Activated CD4-positive, alpha-beta T cell treated with anti-CD3 and anti-CD28 coated beads for 36 hours (primary cell): Measurements from ENCODE around the gene PRKG1. TPM values are rescaled to one million over a fixed set of nuclear protein-coding genes. Genes with fewer than 3 reads are reported as not detected.

Experiments used
- ATAC-seq: fragments of 200-7000 bp; cut with Tn5 transposase; one replicate; pipeline ENCODE4 v1.10.0; 2021; ENCODE audit warnings: mild to moderate bottlenecking, moderate library complexity
- CTCF ChIA-PET: fragments of 350-600 bp; sonication (Branson Sonifier 250); formaldehyde crosslinking; loops from one replicate; lab custom pipeline; 2021; ENCODE audit warnings: antibody characterized with exemption; lab: Charles Lee
- POLR2A ChIA-PET: fragments of 350-600 bp; sonication (Branson Sonifier 250); formaldehyde crosslinking; loops from one replicate; lab custom pipeline; 2021; ENCODE audit warnings: antibody characterized with exemption, inconsistent platforms; lab: Charles Lee
- DNase-seq: peaks from one replicate; pipeline ENCODE4 v3.0.0-alpha.2; 2020
- H3K27ac Mint-ChIP-seq: one replicate; pipeline ENCODE4 v1.8.0; 2021; ENCODE audit warnings: mixed read lengths
- H3K27me3 Mint-ChIP-seq: one replicate; pipeline ENCODE4 v1.8.0; 2021; ENCODE audit warnings: mixed read lengths
- H3K36me3 Mint-ChIP-seq: one replicate; pipeline ENCODE4 v1.8.0; 2021; ENCODE audit warnings: low read depth, mixed read lengths
- H3K4me1 Mint-ChIP-seq: one replicate; pipeline ENCODE4 v1.8.0; 2021; ENCODE audit warnings: mixed read lengths
- H3K4me3 Mint-ChIP-seq: one replicate; pipeline ENCODE4 v1.8.0; 2021; ENCODE audit warnings: mild to moderate bottlenecking, moderate library complexity, mixed read lengths
- H3K9me3 Mint-ChIP-seq: one replicate; pipeline ENCODE4 v1.8.0; 2021; ENCODE audit warnings: low read depth, mixed read lengths
- intact Hi-C, 2 experiments: fragments of 100-400 bp; cut with DNase I in 1 of 2; cut with micrococcal nuclease in 1 of 2; formaldehyde crosslinking; loops; one replicate each; pipeline versions ENCODE4 v1.14.2 to v1.15.1; 2022 to 2024; cut with DNase I, micrococcal nuclease
- total RNA-seq, 2 experiments: library from RNA; stranded (reverse); gene quantifications; one replicate each; pipeline ENCODE4 v1.2.3, GENCODE V29; 2021

PRKG1 gene
- total RNA-seq, 2 experiments from 2014 or later: not detected

DNA sequence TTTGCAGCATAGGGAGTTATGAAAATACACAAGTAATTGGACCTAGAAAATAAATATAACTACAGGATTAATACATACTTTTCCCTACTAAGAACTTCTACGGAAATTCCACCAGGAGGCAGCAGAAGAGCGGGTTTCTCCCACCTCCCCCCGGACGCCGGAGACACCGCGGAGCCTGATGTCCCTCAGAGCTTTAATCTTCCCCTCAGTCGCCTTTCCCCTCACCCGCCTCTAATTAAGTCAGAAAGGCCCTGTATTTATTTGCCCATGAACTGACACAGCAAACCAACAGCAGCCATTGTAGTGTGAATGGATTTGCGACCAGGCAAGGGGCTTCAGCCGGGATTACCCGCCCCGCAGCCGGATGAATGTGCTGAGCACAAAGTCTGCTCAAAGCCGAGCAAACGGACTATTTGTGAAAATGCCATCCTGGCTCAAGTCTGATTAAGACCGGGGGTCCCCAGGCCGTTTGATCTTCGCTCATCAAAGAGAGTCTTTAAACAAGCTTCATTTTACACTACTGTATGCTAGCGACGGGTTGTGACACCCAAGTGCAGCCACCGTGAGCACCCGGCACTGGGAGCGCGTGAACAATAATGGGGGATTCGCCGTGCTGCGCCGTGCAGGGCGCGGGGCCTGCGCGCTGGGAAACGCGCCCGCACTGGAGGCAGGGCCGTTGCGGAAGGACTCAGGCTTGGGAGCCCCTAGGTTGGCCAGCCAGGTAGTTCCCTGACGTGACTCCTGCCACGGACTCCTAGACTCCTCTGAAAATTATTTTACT lies 1234.2 kb downstream of the PRKG1 start:
- peak; percentile 54 for DNase-seq
- Mint-ChIP-seq H3K4me3 (peak overlapping the region; percentile 5), H3K36me3 (no peaks in the 10 kb centered on the region), H3K9me3 (no peaks in the 10 kb centered on the region), H3K4me1 (peaks cover 11% of the 10 kb centered on the region), H3K27ac (no peak overlapping the region), H3K27me3 (peaks cover 39% of the 10 kb centered on the region)
- ChIA-PET CTCF (interaction anchor here (1.0 to 1.5 kb wide), 2 partner anchors 20 to 51 kb away, joined by 3 to 5 read pairs; no protein-coding TSS in a partner anchor), POLR2A (no interaction called here)
- no peak for ATAC-seq
- intact Hi-C loops: loop anchor here (1.0 to 10.0 kb wide), 7 partner anchors 179 to 472 kb away; no protein-coding TSS in a partner anchor

DNA sequence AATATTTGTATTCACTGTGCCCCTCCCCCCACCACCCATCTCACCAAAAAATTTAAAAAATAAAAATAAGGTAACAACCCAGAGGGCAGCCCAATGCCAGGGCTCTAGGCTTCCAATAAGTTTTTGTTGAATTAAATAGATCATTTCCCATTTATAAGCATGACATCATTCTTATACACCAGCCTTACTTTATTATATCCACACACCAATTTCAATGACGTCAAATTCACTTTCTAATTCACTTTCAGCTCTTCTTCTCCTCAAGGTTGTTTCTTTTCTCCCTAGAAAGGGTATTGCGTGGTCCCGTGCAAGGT lies 1238.6 kb downstream of the PRKG1 start:
- no peak overlapping the region for H3K27ac Mint-ChIP-seq
- H3K4me3 Mint-ChIP-seq: no peak overlapping the region
- peaks cover 19% of the 10 kb centered on the region for H3K4me1 Mint-ChIP-seq
- POLR2A ChIA-PET: no interaction called here
- CTCF ChIA-PET: interaction anchor here (1.3 kb wide), 1 partner anchor 175 kb away, joined by 3 read pairs; no protein-coding TSS in a partner anchor
- no peak for DNase-seq
- intact Hi-C loops: loop anchor here in 1 of 2 experiments (5.0 kb wide), 1 partner anchor 469 kb away; no protein-coding TSS in a partner anchor
- no peaks in the 10 kb centered on the region for H3K9me3 Mint-ChIP-seq
- peaks cover 55% of the 10 kb centered on the region for H3K27me3 Mint-ChIP-seq
- H3K36me3 Mint-ChIP-seq: no peaks in the 10 kb centered on the region
- no peak for ATAC-seq

DNA sequence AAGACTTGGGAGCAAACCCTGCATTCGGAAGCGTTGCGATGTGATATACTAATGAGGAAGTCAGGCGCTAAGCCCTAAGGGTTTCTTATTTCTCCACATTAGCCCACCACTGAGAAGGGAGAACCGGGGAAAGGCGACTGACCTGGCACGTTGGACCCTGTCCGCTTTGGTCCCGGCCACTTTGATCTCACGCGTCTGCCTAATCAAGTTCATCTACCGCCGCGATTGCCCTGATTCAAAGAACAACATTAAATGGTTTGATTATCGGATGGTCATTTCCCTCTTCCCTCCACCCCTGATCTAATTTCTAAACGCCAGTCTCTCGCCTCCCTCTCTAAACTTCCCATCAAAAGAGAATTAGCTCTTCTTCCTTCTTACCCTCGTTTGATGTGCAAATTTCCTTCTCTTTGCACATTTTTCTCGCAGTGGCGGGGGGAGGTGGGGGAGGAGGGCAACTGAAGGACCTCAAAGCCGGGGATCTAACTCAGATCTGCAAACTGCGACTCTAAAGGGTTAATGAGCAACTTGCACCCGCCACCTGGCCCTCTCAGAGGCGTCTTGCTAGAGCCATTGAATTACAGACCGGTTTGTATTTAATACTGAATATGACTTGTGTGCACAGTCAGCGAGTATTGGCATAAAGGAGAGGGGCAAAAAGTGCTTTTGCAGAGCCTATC lies 1239.1 kb downstream of the PRKG1 start:
- ATAC-seq: no peak
- ChIA-PET CTCF (interaction anchor here (1.3 kb wide), 1 partner anchor 174 kb away, joined by 3 read pairs; no protein-coding TSS in a partner anchor), POLR2A (no interaction called here)
- no peak overlapping the region for H3K27ac Mint-ChIP-seq
- H3K4me3 Mint-ChIP-seq: no peak overlapping the region
- intact Hi-C loops: loop anchor here in 1 of 2 experiments (5.0 kb wide), 1 partner anchor 469 kb away; no protein-coding TSS in a partner anchor
- H3K36me3 Mint-ChIP-seq: no peaks in the 10 kb centered on the region
- DNase-seq: no peak
- no peaks in the 10 kb centered on the region for H3K9me3 Mint-ChIP-seq
- H3K4me1 Mint-ChIP-seq: peaks cover 17% of the 10 kb centered on the region
- peaks cover 56% of the 10 kb centered on the region for H3K27me3 Mint-ChIP-seq

DNA sequence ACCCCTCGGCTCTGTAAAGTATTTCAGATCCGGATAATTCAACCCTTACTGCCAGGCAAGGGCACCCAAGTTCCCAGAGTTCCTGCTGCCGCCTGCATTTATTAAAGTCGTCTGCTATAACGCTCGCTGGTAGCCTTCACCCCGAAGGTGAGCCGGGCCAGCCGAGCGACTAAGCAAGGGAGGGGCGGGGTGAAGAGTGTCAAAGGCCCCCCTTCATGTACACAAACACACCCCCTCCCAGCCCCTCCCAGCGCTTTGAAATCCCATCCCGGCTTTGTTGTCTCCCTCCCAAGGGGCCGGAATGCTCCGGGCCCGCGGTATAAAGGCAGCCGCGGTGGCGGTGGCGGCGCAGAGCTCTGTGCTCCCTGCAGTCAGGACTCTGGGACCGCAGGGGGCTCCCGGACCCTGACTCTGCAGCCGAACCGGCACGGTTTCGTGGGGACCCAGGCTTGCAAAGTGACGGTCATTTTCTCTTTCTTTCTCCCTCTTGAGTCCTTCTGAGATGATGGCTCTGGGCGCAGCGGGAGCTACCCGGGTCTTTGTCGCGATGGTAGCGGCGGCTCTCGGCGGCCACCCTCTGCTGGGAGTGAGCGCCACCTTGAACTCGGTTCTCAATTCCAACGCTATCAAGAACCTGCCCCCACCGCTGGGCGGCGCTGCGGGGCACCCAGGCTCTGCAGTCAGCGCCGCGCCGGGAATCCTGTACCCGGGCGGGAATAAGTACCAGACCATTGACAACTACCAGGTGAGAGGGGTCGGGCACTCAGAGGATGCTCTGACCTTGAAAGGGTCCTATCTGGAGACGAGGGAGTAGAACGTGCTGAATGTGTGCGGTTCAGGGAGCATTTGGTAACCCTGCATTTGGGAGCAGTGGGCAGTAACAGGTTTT lies 1239.9 kb downstream of the PRKG1 start, which contains the start of gene DKK1:
Gene DKK1 (plus strand): TSS at position 349 of the 889 bp plus-strand sequence. CDS start 154 bp downstream, at position 503.
- no peak within 1 kb of the TSS for H3K27ac Mint-ChIP-seq
- intact Hi-C loops: loop anchor here in 1 of 2 experiments (5.0 kb wide), 1 partner anchor 468 kb away; no protein-coding TSS in a partner anchor
- ATAC-seq (peak; percentile 75), DNase-seq (peak; percentile 67)
- no peaks in the 10 kb centered on the region for H3K9me3 Mint-ChIP-seq
- H3K27me3 Mint-ChIP-seq: peaks cover 53% of the 10 kb centered on the region
- H3K4me3 Mint-ChIP-seq: peak within 1 kb of the TSS; percentile 39
- ChIA-PET POLR2A (no interaction called here), CTCF (no interaction called here)
- H3K4me1 Mint-ChIP-seq: peaks cover 14% of the 10 kb centered on the region
- H3K36me3 Mint-ChIP-seq: no peaks in the 10 kb centered on the region

DNA sequence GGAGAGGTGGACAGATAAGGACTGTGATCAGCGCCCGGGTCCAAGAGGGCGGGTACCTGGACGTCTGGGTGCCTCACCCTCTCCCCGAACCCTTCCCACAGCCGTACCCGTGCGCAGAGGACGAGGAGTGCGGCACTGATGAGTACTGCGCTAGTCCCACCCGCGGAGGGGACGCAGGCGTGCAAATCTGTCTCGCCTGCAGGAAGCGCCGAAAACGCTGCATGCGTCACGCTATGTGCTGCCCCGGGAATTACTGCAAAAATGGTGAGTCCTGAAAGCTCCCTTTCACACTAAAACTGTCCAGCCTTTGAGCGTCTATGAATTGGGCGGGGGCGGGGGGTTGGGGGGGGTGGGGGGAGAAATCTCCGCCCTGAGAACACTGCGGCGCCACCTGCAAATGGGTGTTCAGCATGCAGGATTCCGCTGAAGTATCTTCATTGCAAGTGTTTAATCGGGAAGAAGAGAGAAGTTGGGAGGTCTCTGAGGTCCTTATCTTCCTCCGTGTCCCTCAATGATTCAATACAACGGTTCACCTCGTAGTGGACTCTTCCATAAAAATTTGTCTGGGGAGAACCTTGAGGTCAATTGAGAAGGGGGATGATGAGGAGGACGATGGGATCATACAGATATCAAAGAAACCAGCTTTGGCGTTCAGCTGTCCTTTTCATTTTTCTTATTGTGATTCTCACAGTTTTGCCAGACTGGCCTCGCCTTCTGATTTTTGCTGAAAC lies 1240.7 kb downstream of the PRKG1 start:
- ATAC-seq (no peak), DNase-seq (peak; percentile 10)
- Mint-ChIP-seq H3K9me3 (no peaks in the 10 kb centered on the region), H3K36me3 (no peaks in the 10 kb centered on the region), H3K4me3 (no peak overlapping the region), H3K4me1 (peaks cover 14% of the 10 kb centered on the region), H3K27ac (no peak overlapping the region), H3K27me3 (peaks cover 47% of the 10 kb centered on the region)
- CTCF ChIA-PET: no interaction called here
- intact Hi-C loops: loop anchor here in 1 of 2 experiments (5.0 kb wide), 1 partner anchor 467 kb away; no protein-coding TSS in a partner anchor
- POLR2A ChIA-PET: no interaction called here

DNA sequence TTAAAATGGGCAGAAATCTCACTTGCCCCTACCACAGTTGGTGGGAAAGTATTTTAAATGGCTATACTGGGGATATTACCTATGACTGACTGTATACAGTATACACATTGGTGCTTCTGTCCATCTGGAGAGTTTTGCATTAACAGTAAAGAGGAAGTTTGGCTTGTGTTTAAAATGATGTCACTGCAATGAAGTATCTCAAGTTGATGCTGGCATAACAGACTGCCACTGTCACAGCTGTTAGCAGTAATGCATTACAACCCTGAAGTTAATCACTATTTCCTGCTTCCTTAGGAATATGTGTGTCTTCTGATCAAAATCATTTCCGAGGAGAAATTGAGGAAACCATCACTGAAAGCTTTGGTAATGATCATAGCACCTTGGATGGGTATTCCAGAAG lies 1241.7 kb downstream of the PRKG1 start:
- no peak for DNase-seq
- Mint-ChIP-seq H3K9me3 (no peaks in the 10 kb centered on the region), H3K4me1 (peaks cover 14% of the 10 kb centered on the region), H3K27me3 (peaks cover 43% of the 10 kb centered on the region), H3K27ac (no peak overlapping the region), H3K36me3 (no peaks in the 10 kb centered on the region), H3K4me3 (no peak overlapping the region)
- CTCF ChIA-PET: interaction anchor here (0.6 kb wide), 1 partner anchor 67 kb away, joined by 3 read pairs; no protein-coding TSS in a partner anchor
- intact Hi-C loops: no loop called here
- no peak for ATAC-seq
- POLR2A ChIA-PET: no interaction called here

DNA sequence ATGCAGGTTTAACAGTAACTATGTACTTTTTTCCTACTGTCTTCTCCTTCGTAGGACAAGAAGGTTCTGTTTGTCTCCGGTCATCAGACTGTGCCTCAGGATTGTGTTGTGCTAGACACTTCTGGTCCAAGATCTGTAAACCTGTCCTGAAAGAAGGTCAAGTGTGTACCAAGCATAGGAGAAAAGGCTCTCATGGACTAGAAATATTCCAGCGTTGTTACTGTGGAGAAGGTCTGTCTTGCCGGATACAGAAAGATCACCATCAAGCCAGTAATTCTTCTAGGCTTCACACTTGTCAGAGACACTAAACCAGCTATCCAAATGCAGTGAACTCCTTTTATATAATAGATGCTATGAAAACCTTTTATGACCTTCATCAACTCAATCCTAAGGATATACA lies 1242.2 kb downstream of the PRKG1 start:
- intact Hi-C loops: no loop called here
- H3K9me3 Mint-ChIP-seq: no peaks in the 10 kb centered on the region

DNA sequence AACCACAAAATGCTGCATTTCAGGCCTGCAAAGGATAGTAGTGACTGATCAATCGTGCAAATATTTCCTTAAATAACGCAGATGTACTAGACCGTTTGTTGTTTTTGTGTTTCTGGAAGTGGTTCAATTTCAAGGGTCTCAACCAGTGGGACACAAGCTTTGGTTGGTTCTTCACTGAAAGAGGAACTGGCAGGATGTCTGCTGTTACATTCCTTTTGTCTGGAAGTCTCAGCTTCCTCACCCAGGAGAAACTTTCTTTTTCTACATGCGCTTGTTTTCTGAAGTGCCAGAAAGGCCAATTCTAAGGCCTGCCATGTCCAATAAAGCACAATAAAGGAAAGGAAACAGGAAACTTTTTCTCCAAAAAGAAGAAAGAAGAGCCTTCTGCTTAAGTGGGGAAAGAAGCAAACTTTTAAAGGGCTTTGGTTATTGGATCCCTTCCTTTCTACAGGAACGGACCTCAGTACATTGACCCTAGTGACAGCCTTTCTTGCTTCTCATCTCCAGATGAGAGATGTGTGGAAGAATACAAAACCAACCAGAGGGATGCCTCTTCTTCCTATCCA lies 1243.9 kb downstream of the PRKG1 start:
- intact Hi-C loops: no loop called here
- H3K4me1 Mint-ChIP-seq: peaks cover 11% of the 10 kb centered on the region
- POLR2A ChIA-PET: no interaction called here
- DNase-seq (no peak), ATAC-seq (no peak)
- no peak overlapping the region for H3K27ac Mint-ChIP-seq
- H3K36me3 Mint-ChIP-seq: no peaks in the 10 kb centered on the region
- H3K4me3 Mint-ChIP-seq: no peak overlapping the region
- peaks cover 28% of the 10 kb centered on the region for H3K27me3 Mint-ChIP-seq
- H3K9me3 Mint-ChIP-seq: no peaks in the 10 kb centered on the region
- CTCF ChIA-PET: no interaction called here

More for the DNA sequence above, 1242.2 kb downstream of the PRKG1 start:
- H3K27ac Mint-ChIP-seq: no peak overlapping the region
- H3K27me3 Mint-ChIP-seq: peaks cover 39% of the 10 kb centered on the region
- DNase-seq (no peak), ATAC-seq (no peak)
- CTCF ChIA-PET: no interaction called here
- POLR2A ChIA-PET: no interaction called here
- H3K36me3 Mint-ChIP-seq: no peaks in the 10 kb centered on the region
- H3K4me3 Mint-ChIP-seq: no peak overlapping the region
- peaks cover 14% of the 10 kb centered on the region for H3K4me1 Mint-ChIP-seq

DNA sequence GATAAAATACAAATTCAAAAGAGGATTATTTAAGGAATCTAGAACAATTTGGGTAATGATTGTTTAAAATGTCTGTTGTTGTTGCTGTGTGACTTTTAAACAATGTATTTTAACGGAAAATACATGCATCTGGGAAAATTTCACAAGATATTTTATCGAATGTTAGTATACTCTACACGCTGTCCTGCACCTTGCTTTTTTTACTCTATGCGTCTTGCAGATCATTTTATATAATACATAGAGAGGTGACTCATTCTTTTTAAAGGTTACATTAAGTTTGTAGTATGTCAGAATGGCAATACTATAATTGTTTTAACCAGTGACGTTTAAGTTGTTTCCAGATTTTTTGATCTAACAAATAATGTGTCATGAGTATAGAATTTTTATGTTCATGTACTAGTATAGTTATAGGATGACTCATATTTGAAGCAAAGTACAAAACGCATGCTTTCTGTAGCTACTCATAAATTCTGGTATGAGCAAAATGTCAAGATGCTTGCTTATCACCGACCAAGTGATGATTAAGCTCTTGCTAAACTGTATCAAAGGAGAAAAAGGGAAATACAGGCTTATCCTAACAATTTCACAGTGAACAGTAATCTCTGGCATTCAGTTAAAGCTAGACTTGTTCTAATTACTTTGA lies 1244.7 kb downstream of the PRKG1 start:
- intact Hi-C loops: no loop called here
- Mint-ChIP-seq H3K27me3 (peaks cover 25% of the 10 kb centered on the region), H3K4me3 (no peak overlapping the region), H3K36me3 (no peaks in the 10 kb centered on the region), H3K9me3 (no peaks in the 10 kb centered on the region), H3K27ac (no peak overlapping the region), H3K4me1 (peaks cover 7% of the 10 kb centered on the region)
- no peak for ATAC-seq
- CTCF ChIA-PET: no interaction called here
- no peak for DNase-seq
- POLR2A ChIA-PET: no interaction called here

DNA sequence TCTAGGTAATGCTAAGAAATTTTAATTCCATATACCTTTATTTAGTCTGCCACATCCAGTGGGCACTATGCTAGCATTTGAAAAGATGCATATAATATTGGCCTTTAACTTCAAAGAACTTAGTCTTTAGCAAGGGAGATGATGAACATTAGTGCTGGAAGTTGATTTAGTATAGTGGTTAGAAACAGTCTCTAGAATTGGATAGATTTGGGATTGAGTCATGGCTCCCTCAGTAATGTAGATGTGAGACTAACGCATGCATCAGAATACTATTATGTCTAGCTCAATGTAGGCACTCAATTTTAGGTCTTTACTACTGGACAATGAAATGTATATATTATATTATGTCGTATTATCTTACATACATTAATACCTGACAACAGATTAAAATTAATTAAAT lies 1245.6 kb downstream of the PRKG1 start:
- CTCF ChIA-PET: no interaction called here
- Mint-ChIP-seq H3K36me3 (no peaks in the 10 kb centered on the region), H3K4me3 (no peak overlapping the region), H3K27ac (no peak overlapping the region), H3K27me3 (peaks cover 16% of the 10 kb centered on the region), H3K9me3 (no peaks in the 10 kb centered on the region), H3K4me1 (no peaks in the 10 kb centered on the region)
- POLR2A ChIA-PET: no interaction called here
- intact Hi-C loops: no loop called here
- DNase-seq: no peak
- ATAC-seq: no peak
